ENCODE data around the gene ID1.
A peak's percentile ranks its signal among the peaks of the same experiment; 100 is the strongest.
"Not testable (repeated sequence)": the region's sequence is repeated elsewhere in the genome, so short reads cannot be mapped to it uniquely, and the experiment has no call there.

Gene ID1

DNA sequence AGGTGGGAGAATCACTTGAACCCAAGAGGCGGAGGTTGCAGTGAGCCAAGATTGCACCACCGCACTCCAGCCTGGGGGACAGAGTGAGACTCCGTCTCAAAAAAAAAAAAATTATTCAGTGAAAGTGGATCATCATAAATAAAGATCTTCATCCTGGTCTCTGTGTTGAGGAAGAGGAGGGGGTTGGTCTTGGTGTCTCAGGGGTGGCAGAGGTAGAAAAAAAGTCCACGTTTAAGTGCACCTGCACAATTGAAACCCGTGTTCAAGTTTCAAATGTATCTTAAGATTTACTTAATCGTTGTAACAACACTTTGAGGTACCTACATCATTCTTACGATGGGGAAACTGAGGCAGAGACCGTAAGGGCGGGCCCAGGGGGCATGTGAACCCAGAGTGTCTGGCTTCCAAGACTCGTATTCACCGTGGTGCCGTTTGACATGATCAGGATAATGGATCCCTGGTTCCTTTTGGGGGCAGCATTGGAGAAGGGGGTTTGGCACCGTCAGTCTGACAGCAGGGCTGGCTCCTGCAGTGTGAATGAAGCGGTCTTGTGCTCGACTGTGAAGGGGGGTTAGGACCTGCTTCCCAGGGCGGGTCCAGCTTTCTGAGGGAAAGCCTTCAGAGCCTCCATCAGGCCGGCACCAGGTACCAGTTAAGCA is 32.9 kb upstream of the ID1 start:
- DNase-seq: peak in 25 of 42 donors; percentile 19 to 69 (median 42)
- intact Hi-C loops (cut with DNase I): no loop called here

DNA sequence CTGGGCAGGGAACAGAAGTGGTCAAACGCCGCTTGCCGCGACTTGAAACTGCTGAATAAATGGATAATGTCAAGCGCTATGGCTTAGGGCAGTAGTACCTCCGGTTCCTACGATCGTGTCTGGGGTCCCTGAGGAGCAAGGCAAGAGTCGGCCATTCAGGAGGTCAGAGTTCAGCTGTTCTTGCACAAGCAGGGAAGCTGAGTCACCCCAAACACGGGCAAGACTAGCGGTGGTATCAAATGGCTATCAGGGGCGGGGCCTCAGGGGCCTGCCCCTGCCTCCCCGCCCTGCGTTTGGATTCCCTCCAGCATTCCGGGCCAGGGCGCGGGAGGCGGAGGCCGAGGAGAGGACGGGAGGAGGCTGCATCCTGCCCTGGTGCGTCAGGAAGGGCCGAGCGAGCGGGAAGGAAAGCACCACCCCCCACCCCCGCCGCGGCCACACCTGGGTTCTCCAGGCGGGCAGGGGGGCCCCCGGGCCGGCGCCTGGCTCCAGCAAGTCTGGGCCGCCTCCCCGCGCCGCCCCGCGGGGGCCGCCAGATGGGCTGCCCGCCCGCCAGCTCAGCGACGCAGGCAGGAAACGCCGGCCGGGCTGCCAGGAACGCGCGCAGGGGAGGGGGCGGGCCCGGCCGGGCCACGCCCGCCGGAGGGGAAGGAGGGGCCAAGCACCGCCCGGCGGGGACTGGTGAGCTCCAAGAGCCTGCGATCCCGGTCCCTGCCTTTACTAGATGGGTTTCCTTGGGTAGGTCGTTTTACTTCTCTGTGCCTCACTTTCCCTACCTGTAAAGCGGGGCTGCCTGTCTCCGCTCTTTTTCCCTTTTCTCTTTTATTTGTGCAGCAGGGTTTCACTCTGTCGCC is 32.2 kb upstream of the ID1 start:
- DNase-seq: peak; percentile 65 to 96 (median 88)
- intact Hi-C loops (cut with DNase I): no loop called here

DNA sequence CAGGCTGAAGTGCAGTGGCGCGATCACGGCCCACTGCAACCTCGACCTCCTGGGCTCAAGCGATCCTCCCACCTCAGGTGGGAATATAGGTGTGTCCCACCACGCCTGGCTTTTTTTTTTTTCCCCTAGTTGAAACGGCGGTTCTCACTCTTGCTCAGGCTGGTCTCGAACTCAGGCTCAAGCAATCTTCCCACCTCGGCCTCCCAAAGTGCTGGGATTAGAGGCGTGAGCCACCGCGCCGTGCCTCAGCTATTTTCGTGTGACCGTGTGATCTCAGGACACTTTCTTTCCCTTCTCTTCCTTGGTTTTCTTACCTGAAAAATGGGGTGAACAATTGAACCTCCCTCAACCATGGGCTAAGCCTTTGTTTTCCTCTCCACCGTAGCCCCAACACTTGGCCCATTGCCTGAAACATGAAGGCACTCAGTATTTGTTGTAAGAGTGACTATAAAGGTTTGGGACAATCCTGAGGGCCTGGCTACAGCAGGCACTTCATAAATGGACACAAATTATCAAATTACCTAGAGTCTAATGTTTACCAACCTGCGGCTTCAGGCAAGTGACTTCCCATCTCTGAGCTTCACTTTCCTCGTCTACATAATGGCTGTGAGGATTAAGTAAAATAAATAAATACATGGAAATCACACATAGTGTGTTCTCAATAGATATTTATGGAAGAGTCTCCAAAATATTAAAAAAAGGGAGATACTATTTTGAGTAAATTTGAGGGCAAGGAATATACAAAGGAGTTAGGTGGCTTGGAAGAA is 31.4 kb upstream of the ID1 start:
- no peak for DNase-seq
- intact Hi-C loops (cut with DNase I): no loop called here

GRCh38 chr20:31574986-31575385 is 30.1 kb upstream of the ID1 start:
- DNase-seq; intact Hi-C loops (cut with DNase I): not testable (repeated sequence)

GRCh38 chr20:31576751-31577150 is 28.3 kb upstream of the ID1 start:
- DNase-seq: no peak
- intact Hi-C loops (cut with DNase I): no loop called here

DNA sequence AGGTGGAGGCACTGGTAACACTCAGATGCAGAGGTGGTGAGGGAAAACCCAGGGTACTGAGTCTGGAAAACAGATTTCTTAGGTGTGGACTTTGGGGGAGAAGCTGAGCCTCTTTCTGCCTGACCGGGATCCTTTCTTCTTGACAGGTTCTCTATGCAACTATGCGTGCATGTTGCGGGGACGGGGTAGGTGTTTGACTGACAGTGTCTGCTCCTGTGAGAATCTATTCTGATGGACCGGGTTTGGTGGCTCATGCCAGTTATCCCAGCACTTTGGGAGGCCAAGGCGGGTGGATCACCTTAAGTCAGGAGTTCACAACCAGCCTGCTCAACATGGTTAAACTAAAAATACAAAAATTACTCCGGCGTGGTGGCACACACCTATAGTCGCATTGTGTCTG is 27.9 kb upstream of the ID1 start:
- no peak for DNase-seq
- intact Hi-C loops (cut with DNase I): no loop called here

- intact Hi-C loops (cut with DNase I): no loop called here
- DNase-seq: no peak
Measured at GRCh38 chr20:31578448-31579138, 26.5 kb upstream of the ID1 start.

DNA sequence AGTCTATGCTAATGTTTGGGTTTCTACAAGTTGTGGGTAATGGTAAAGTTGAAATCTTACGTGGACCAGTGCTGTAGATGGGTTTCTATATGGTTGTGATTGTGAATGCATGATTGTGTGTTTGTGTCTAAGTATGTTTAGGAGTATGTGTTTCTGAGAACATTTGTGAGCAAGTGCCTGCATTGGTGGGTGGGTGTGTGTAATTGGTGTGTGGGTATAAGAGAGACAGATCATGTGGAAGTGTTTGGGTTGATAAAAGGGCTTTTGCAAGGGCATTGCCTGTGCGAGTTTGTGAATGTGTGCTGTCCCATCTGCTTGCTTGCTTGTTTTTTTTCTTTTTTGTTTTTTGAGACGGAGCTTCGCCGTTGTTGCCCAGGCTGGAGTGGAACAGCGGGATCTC is 25.8 kb upstream of the ID1 start:
- no peak for DNase-seq
- intact Hi-C loops (cut with DNase I): no loop called here

DNA sequence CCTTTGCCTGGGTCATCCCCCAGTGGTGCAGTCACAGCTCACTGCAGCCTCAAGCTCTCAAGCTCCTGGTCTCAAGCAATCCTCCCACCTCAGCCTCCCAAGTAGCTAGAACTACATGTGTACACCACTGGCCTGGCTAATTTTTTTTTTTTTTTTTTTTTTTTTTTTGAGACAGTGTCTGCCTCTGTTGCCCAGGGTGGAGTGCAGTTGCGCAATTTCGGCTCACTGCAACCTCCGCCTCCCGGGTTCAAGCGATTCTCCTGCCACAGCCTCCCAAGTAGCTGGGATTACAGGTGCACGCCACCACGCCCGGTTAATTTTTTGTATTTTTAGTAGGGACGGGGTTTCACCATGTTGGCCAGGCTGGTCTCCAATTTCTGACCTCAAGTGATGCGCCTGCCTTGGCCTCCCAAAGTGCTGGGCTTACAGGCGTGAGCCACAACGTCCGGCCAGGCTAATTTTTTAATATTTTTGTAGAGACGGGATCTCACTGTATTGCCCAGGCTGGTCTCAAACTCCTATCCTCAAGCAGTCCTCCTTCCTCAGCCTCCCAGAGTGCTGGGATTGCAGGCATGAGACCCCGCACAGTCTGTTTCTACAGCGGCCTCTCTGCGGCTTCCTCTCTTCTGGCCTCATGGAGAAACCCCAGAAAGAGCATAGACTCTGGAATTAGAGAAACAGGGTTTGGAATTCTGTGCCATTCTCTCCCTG is 25.0 kb upstream of the ID1 start:
- DNase-seq; intact Hi-C loops (cut with DNase I): not testable (repeated sequence)

GRCh38 chr20:31580706-31581105 is 24.4 kb upstream of the ID1 start:
- intact Hi-C loops (cut with DNase I): no loop called here
- DNase-seq: no peak

DNA sequence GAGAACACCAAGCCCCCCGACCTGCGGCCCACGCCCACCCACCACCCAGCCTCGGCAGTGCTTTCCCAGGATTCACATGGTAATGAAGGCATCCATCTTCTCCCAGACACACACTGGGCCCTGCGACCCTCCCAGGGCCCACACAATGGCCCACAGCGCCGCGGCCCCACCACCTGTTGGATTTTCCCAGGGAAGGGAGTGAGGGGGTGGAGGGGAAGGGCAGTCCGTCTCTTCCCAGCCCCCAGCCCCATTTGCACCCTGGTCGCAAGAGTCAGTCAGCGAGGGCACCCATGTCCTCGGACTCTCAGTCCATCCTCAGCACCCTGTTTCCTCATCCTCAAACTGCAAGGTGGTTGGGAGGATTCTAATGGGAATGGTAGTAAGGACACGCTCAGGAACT is 23.7 kb upstream of the ID1 start:
- intact Hi-C loops (cut with DNase I): no loop called here
- no peak for DNase-seq

DNA sequence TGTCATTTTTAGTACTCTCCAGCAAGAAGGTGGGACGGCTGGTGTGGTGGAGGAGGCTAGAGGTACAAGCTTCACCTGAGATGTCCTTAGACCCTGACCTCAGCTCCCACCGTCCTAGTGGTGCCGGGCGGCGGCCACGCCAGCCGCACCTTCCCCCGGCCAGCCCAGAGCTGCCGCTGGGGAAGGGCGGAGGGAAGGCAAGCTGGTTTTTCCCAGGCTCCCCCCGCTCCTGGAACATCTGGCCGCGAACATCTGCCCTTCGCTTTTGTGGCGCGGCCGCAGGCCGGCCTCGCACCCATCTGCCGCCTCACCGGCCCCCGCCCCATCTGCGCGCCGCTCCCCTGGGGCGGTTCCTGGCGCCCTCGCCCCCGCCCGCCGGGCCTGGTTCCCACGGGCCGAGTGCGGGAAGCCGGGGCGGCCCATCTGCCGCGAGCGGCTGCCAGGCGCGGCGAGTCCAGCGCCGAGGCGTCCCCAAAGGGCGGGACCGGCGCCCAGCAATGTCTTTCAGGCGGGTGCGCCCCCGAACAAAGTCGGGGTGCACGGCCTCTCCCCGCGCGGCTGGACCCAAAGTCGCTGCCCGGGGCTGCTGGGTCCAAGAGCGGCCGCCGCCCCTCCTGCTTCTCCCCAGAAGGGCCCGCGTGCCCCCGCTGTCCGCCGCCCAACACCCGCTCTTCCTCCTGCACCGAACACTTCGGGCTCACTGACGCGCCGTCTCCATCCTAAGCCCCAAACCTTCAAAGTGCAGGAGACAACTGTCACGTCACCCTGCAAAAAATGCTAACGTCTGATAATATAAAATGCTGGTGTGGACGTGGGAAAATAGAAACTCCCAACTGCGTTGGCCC is 17.3 kb upstream of the ID1 start:
- intact Hi-C loops (cut with DNase I): no loop called here
- DNase-seq: peak in 13 of 42 donors; percentile 13 to 64 (median 51)

- intact Hi-C loops (cut with DNase I): no loop called here
- no peak for DNase-seq
Measured at GRCh38 chr20:31590717-31591225, 14.3 kb upstream of the ID1 start.

- DNase-seq: peak in 7 of 42 donors; percentile 14 to 55 (median 36)
- intact Hi-C loops (cut with DNase I): no loop called here
Measured at GRCh38 chr20:31593221-31594001, 11.7 kb upstream of the ID1 start.

DNA sequence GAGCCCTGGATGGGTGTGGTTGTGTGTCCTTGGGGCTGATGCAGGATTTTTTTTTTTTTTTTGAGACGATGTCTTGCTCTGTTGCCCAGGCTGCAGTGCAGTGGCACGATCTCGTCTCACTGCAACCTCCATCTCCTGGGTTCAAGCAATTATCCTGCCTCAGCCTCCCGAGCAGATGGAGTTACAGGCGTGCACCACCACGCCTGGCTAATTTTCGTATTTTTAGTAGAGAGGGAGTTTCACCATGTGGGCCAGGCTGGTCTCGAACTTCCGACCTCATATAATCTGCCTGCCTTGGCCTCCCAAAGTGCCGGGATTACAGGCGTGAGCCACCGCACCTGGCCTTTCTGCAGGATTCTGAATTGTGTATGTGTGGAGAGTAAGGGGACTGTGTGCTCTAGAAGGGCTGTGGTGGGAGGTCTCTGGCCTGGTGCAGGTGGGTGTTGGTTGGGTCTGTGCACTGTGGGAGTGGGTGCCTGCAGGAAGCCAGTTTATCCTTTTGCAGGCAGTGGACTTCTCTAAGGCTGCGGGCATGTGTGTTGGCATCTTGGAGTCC is 11.0 kb upstream of the ID1 start:
- no peak for DNase-seq
- intact Hi-C loops (cut with DNase I): no loop called here

- DNase-seq: no peak
- intact Hi-C loops (cut with DNase I): no loop called here
Measured at GRCh38 chr20:31594558-31595379, 10.3 kb upstream of the ID1 start.
